ENCODE data around the gene ARRDC1.

- TF ChIP-seq EZH2 (IDR thresholded peaks at IDR 0.05) = no peak
- no peak for TF ChIP-seq POLR2AphosphoS5 (IDR thresholded peaks at IDR 0.05; ENCODE audit: borderline replicate concordance, low read depth, low read length)
These were observed 29.6 kb upstream of the ARRDC1 start for GRCh38 chr9:137575716-137576411.

All from SK-N-MC (cell line).